Measurements from ENCODE around the gene KDELR3. TPM values are rescaled to one million over a fixed set of nuclear protein-coding genes. Genes with fewer than 3 reads are reported as not detected.

The KDELR3 gene
- total and polyA plus RNA-seq, 10 of the 15 experiments (the other 5 are each of a cell fraction or from before 2014, with no cell fraction given) = 0.15 to 0.98 (median 0.25) TPM; not detected in 1

- SMC1A ChIA-PET (ENCODE audit: uncharacterized antibody, unreplicated experiment) = no interaction called here
- in situ Hi-C loops (cut with MboI) (no loop called here), intact Hi-C loops (cut with micrococcal nuclease; ENCODE audit: unreplicated experiment) (no loop called here)
- no TSS peak for BruUV-seq (replicated peaks)
- Histone ChIP-seq H4K20me1 (ENCODE audit: control insufficient read depth, insufficient read depth) (no peaks in the 10 kb centered on the region), H3K4me2 (ENCODE audit: control insufficient read depth, insufficient read depth) (no peak overlapping the region), H3K27ac (ENCODE audit: control insufficient read depth, insufficient read depth) (no peak overlapping the region), H3K9ac (ENCODE audit: control insufficient read depth, insufficient read depth, low read length) (no peak overlapping the region), H2AFZ (ENCODE audit: control insufficient read depth, low read depth, low read length) (no peak overlapping the region), H3K4me3 (no peak overlapping the region), H3K4me1 (ENCODE audit: control insufficient read depth, insufficient read depth, low read length) (0 out of 2 replicates have a peak, but pooled peaks cover 1% of the 10 kb centered on the region), H3K27me3 (replicated peaks in 1 of 2; ENCODE audit: control insufficient read depth in 2 of 2, insufficient read depth in 2 of 2, low read length in 1 of 2) (peaks cover under 1 to 9% of the 10 kb centered on the region in 2 experiments), H3K36me3 (ENCODE audit: control insufficient read depth in 2 of 2, insufficient read depth in 2 of 2, low read length in 1 of 2) (no peaks in the 10 kb centered on the region), H3K9me3 (replicated peaks; ENCODE audit: control insufficient read depth, insufficient read depth, low read length) (no peaks in the 10 kb centered on the region), H3K79me2 (ENCODE audit: control insufficient read depth, insufficient read depth, low read length) (no peaks in the 10 kb centered on the region)
- ATAC-seq (no peak), FAIRE-seq (no peak), DNase-seq (ENCODE audit: low read depth, low spot score) (no peak)
- WGBS (ENCODE audit: insufficient coverage, insufficient replicate concordance, low lambda C conversion rate, missing lambda C conversion rate) = 51% methylated on average over 10 of the region's 14 CpGs
- CTCF ChIA-PET = interaction anchor here (0.7 to 1.2 kb wide), 2 partner anchors 75 to 122 kb away, joined by 3 read pairs; no protein-coding TSS in a partner anchor
- RAD21 ChIA-PET (ENCODE audit: unreplicated experiment) = no interaction called here
- POLR2A ChIA-PET = no interaction called here
- TF ChIP-seq CUX1 (IDR thresholded peaks at IDR 0.05; ENCODE audit: insufficient replicate concordance, low read depth, low read length) (no peak), YY1 (IDR thresholded peaks at IDR 0.05; ENCODE audit: low read depth, low read length) (no peak), WRNIP1 (IDR thresholded peaks at IDR 0.05; ENCODE audit: borderline replicate concordance, low read depth, low read length) (no peak), SUZ12 (IDR thresholded peaks at IDR 0.05; ENCODE audit: unreplicated experiment) (no peak), USF2 (IDR thresholded peaks at IDR 0.05; ENCODE audit: borderline replicate concordance, low read depth, low read length) (no peak), KLF5 (IDR thresholded peaks at IDR 0.05; ENCODE audit: partially characterized antibody) (no peak), ATF3 (IDR thresholded peaks at IDR 0.05; ENCODE audit: borderline replicate concordance, extremely low read depth, low read depth, low read length) (no peak), RELA (IDR thresholded peaks at IDR 0.05; ENCODE audit: borderline replicate concordance, partially characterized antibody) (no peak), RAD21 (IDR thresholded peaks at IDR 0.05; ENCODE audit: insufficient read depth, low read depth, low read length) (no peak), CTCF (IDR thresholded peaks at IDR 0.05 in 2 of 3, conservative IDR thresholded peaks at IDR 0.05 in 1 of 3; ENCODE audit: control insufficient read depth in 2 of 3, extremely low read depth in 1 of 3, insufficient read depth in 1 of 3, low read depth in 3 of 3, low read length in 3 of 3) (no peak), NR2C2 (IDR thresholded peaks at IDR 0.05; ENCODE audit: borderline replicate concordance, control insufficient read depth, insufficient read length, low read depth) (no peak), ZNF384 (IDR thresholded peaks at IDR 0.05; ENCODE audit: borderline replicate concordance, low read depth, low read length) (no peak), ZNF207 (IDR thresholded peaks at IDR 0.05; ENCODE audit: borderline replicate concordance) (no peak)
These were observed 18.8 kb upstream of the KDELR3 start for GRCh38 chr22:38448945-38449745.
